ENCODE results near the gene XPO5.
"Not testable (repeated sequence)": the region's sequence is repeated elsewhere in the genome, so short reads cannot be mapped to it uniquely, and the experiment has no call there.

Gene XPO5

GRCh38 chr6:43500921-43501320 is 74.9 kb downstream of the XPO5 start:
- DNase-seq (ENCODE audit: low read depth, low spot score) = no peak
- no peak overlapping the region for H3K4me3 ChIP-seq (ENCODE audit: low read depth, low read length)
- in situ Hi-C loops (cut with HindIII; ENCODE audit: low sequenced_read_pairs) = no loop called here
- no peak for TF ChIP-seq CTCF (IDR thresholded peaks at IDR 0.05; ENCODE audit: low read depth, low read length)

GRCh38 chr6:43499028-43499815 is 76.6 kb downstream of the XPO5 start:
- TF ChIP-seq CTCF (IDR thresholded peaks at IDR 0.05; ENCODE audit: low read depth, low read length) = no peak
- DNase-seq (ENCODE audit: low read depth, low spot score) = no peak
- no peak overlapping the region for H3K4me3 ChIP-seq (ENCODE audit: low read depth, low read length)
- in situ Hi-C loops (cut with HindIII; ENCODE audit: low sequenced_read_pairs) = no loop called here

- H3K4me3 ChIP-seq (ENCODE audit: low read depth, low read length); DNase-seq (ENCODE audit: low read depth, low spot score); in situ Hi-C loops (cut with HindIII; ENCODE audit: low sequenced_read_pairs): not testable (repeated sequence)
Observed at GRCh38 chr6:43498291-43498690, 77.5 kb downstream of the XPO5 start.

GRCh38 chr6:43497689-43498088 is 78.1 kb downstream of the XPO5 start:
- DNase-seq (ENCODE audit: low read depth, low spot score) = no peak
- in situ Hi-C loops (cut with HindIII; ENCODE audit: low sequenced_read_pairs) = no loop called here
- TF ChIP-seq CTCF (IDR thresholded peaks at IDR 0.05; ENCODE audit: low read depth, low read length) = no peak

GRCh38 chr6:43497129-43497396 is 78.8 kb downstream of the XPO5 start:
- in situ Hi-C loops (cut with HindIII; ENCODE audit: low sequenced_read_pairs) = no loop called here
- no peak for DNase-seq (ENCODE audit: low read depth, low spot score)
- no peak overlapping the region for H3K4me3 ChIP-seq (ENCODE audit: low read depth, low read length)
- TF ChIP-seq CTCF (IDR thresholded peaks at IDR 0.05; ENCODE audit: low read depth, low read length) = no peak

More at GRCh38 chr6:43497689-43498088, 78.1 kb downstream of the XPO5 start:
- H3K4me3 ChIP-seq (ENCODE audit: low read depth, low read length) = no peak overlapping the region

- TF ChIP-seq CTCF (IDR thresholded peaks at IDR 0.05; ENCODE audit: low read depth, low read length) = peak; percentile 66
- DNase-seq (ENCODE audit: low read depth, low spot score) = peak; percentile 34
- H3K4me3 ChIP-seq (ENCODE audit: low read depth, low read length) = no peak overlapping the region
- in situ Hi-C loops (cut with HindIII; ENCODE audit: low sequenced_read_pairs) = no loop called here
Observed at GRCh38 chr6:43496370-43497128, 79.3 kb downstream of the XPO5 start.

GRCh38 chr6:43495409-43495941 is 80.4 kb downstream of the XPO5 start:
- no peak overlapping the region for H3K4me3 ChIP-seq (ENCODE audit: low read depth, low read length)
- in situ Hi-C loops (cut with HindIII; ENCODE audit: low sequenced_read_pairs) = no loop called here
- DNase-seq (ENCODE audit: low read depth, low spot score) = no peak
- peak; percentile 30 for TF ChIP-seq CTCF (IDR thresholded peaks at IDR 0.05; ENCODE audit: low read depth, low read length)
